ENCODE data around the gene DAPK2.
A peak's percentile ranks its signal among the peaks of the same experiment; 100 is the strongest.

DAPK2 gene

DNA sequence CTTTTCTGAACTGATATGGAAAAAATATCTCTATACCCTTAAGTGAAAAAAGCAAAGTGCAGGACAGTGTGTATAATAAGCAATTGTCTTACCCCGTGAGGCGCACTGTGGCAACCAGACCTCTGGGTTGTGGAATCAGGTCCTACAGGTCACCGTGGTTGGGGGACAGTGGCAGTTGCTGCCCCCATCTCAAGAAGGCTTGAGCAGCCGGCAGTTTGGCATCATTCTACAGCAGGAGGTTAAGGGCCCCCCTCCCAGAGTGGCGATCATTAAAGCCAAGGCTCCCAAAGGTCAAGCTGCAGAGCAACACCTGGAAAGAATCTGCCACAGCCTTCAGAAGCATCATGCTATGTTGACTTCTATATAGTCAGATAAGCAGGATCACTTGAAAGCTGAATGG, 156.5 kb downstream of the DAPK2 start:
- no peak for DNase-seq

- DNase-seq = no peak
Measured at GRCh38 chr15:63888823-63889222, 157.5 kb downstream of the DAPK2 start.

GRCh38 chr15:63888146-63888545, 158.1 kb downstream of the DAPK2 start:
- no peak for DNase-seq

GRCh38 chr15:63887630-63888029, 158.7 kb downstream of the DAPK2 start:
- DNase-seq = no peak

DNA sequence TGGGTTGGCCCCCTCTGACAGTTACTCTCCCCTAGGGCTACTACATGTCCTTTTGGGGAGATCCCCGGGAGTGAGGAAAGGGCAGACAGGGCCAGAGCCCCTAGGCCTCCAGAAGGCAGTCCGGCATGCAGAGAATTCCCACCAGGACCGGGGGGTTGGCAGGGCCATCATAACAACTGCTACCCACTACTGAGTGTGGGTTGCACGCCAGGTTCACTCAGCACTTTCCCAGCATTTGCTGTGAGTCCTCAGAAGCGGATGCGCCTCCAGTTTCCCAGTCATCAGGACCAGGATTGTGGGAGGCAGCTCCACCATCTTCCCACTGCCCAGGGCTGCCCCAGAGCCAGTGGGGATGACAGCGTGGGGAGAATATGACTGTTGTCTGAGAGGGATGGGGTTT, 161.3 kb downstream of the DAPK2 start:
- no peak for DNase-seq

DNA sequence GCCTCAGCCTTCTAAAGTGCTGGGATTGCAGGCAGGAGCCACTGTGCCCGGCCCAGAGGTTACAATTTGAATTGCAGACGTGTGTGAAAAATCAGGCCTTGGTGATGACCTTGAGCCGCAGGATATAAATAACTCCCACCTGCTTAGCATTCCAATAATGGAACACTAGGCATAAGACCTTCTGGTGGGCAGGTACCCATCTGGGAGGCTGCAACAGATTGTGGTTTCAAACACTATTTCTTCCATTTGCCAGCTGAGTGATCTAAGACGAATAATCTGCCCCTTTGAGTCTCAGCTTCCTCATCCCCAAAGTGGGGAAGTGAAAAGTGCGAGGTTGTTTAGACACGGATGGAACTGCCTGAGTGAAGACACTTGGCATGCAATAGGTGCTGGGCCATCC, 164.9 kb downstream of the DAPK2 start:
- peak; percentile 40 for DNase-seq

GRCh38 chr15:63880744-63881143, 165.5 kb downstream of the DAPK2 start:
- DNase-seq = no peak

- no peak for DNase-seq
Measured at GRCh38 chr15:63879995-63880394, 166.3 kb downstream of the DAPK2 start.

DNA sequence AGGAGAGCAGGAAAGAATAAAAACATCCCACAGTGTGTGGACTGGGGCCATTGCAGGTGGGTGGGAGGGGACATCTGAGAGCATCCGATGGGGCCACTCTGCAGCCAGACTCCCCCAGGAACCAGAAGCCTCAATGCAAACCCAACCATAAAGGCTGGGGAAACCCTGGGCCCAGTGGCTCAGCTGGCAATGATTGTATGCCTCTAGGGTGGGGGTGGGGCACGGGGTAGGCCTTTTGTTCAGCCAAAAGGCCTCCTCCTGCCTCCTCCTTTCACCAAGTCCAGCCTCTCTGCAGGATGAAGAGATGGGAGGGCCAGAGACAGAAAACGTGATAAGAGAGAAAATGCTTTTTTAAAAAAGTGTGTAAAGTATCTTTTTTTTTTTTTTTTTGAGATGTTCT, 167.1 kb downstream of the DAPK2 start:
- no peak for DNase-seq

DNA sequence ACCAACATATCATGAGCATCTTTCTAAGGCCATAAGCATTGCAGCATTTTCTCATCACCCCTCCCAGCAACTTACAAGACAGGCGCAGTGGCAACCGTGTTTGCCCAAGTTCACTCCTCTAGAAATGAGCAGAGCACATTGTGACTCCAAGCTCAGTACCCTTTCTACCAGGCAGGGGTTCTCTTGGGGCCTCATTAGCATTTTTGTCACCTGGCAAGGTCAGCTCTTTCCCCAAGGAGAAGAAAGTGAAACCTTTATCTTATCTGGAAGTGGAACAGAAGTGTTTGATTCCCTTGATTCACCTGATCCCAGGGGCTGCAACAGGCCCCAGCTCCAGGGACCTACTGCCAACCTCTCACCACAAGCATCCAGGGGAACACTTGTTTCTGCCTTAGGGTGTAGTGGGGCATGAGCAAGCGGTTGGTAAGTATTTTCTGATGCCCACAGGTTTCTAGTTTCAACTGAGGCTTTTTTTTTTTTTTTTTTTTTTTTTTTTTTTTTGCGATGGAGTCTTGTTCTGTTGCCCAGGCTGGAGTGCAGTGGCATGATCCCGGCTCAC, 168.5 kb downstream of the DAPK2 start:
- no peak for DNase-seq

DNA sequence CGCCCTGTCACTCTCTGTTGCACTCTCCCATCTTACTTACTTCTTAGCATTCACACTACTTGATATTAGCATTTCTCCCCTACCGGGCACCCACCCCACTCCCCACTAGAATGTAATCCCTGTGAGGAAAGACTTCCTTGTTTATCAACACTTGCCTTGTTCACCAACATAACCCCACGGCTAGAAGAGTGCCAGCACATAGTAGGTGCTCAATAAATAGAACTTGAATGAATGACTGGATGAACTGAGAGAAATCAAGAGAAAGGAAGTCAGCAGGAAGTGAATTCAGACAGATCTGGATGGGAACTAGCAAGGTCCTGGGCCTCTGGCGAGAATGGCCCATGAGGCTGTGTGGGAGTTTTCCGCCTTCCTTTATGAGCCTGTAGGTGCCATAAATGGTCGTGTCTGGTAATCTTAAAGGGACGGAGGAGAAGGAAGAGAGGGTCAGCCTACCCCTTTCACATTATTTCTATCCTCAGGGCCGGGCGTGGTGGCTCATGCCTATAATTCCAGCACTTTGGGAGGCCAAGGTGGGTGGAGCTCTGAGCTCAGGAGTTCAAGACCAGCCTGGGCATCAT, 170.1 kb downstream of the DAPK2 start:
- no peak for DNase-seq

GRCh38 chr15:63874616-63875015, 171.7 kb downstream of the DAPK2 start:
- no peak for DNase-seq

- DNase-seq = no peak
Measured at GRCh38 chr15:63872759-63873510, 173.3 kb downstream of the DAPK2 start.

GRCh38 chr15:63870487-63871209, 175.6 kb downstream of the DAPK2 start:
- DNase-seq = no peak

GRCh38 chr15:63870043-63870394, 176.3 kb downstream of the DAPK2 start:
- DNase-seq = no peak

GRCh38 chr15:63869371-63870042, 176.8 kb downstream of the DAPK2 start:
- no peak for DNase-seq

DNA sequence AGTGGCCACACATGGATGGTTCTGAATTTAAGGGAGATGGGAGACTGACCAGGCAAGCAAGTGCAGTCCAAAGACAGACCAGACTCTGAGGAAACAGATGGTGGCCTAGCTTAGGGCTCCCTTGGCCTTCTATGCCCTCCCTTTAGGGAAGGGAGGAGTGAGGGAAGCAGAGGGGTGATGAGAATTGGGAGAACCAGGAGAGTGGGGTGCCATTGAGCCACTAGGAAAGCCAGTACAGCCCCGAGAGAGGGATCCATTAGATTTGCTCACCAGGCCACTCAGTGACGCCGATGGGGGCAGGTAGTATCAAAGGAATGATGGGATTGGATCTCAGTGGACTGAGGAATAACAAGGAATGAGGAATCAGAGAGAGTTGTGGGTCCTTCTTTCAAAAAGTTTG, 182.1 kb downstream of the DAPK2 start:
- DNase-seq = no peak

GRCh38 chr15:63861946-63862517, 184.3 kb downstream of the DAPK2 start:
- no peak for DNase-seq

DNA sequence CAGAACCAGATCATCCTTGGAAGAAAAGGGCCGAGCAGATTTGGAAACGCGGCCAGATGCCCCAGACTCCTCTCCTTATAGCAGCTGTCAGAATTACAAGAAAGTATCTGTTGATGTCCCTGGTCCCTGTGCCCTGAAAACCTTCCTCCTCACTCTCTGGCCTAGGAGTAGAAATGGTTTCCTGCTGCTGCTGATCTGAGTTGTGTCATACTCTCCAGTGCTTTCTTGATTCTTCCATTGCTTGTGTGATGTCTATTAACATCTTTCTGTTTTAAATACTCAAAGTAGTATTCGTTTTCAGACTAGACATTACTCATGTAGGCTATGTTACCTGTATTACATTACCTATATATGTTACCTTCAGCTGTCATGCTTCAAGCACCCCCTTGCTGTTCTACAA, 185.7 kb downstream of the DAPK2 start:
- DNase-seq = no peak

- peak; percentile 22 for DNase-seq
Measured at GRCh38 chr15:63860155-63860554, 186.1 kb downstream of the DAPK2 start.

DNA sequence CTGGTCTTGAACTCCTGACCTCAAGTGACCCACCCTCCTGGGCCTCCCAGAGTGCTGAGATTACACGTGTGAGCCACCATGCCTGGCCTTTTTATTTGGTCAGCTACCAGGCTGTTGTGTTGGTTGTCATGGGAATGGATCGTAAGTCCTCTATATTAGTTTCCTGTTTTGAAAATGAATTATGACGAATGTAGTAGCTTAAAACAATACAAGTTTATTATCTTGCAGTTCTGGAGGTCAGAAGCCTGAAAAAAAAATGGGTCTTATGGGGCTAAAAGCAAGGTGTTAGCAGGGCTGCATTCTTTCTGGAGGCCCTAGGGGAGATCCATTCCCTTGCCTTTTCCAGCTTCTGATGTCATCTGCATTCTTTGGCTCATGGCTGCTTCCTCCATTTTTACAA, 187.4 kb downstream of the DAPK2 start:
- DNase-seq = no peak

DNA sequence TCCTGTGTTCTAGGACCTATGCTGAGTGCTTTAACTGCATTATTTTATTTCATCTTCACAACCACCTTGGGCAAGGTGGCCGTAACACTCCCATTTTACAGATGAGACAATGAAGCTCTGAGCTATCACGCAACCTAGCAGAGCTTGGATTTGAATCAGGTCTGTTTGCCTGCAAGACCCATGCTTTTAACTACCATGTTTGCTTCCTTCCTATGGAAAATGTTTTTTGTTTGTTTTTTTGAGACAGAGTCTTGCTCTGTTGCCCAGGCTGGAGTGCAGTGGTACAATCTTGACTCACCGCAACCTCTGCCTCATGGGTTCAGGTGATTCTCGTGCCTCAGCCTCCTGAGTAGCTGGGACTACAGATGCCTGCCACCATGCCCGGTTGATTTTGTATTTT, 187.8 kb downstream of the DAPK2 start:
- DNase-seq = no peak

GRCh38 chr15:63857461-63857856, 188.8 kb downstream of the DAPK2 start:
- no peak for DNase-seq

Measured in RPMI8226 (cell line).